ENCODE data around the gene HOXB8.

Gene HOXB8

GRCh38 chr17:48567646-48568354 is 47.3 kb downstream of the HOXB8 start:
- DNase-seq (ENCODE audit: low spot score) = no peak

- no peak for DNase-seq (ENCODE audit: low spot score)
These were observed 47.9 kb downstream of the HOXB8 start for GRCh38 chr17:48567209-48567608.

GRCh38 chr17:48566717-48567116 is 48.4 kb downstream of the HOXB8 start:
- no peak for DNase-seq (ENCODE audit: low spot score)

GRCh38 chr17:48565925-48566710 is 49.0 kb downstream of the HOXB8 start:
- DNase-seq (ENCODE audit: low spot score) = no peak

GRCh38 chr17:48565022-48565554 is 50.0 kb downstream of the HOXB8 start:
- no peak for DNase-seq (ENCODE audit: low spot score)

GRCh38 chr17:48564188-48565021 is 50.7 kb downstream of the HOXB8 start:
- DNase-seq (ENCODE audit: low spot score) = no peak

- DNase-seq (ENCODE audit: low spot score) = no peak
These were observed 51.3 kb downstream of the HOXB8 start for GRCh38 chr17:48563867-48564187.

GRCh38 chr17:48563385-48563838 is 51.7 kb downstream of the HOXB8 start:
- no peak for DNase-seq (ENCODE audit: low spot score)

- no peak for DNase-seq (ENCODE audit: low spot score)
These were observed 52.2 kb downstream of the HOXB8 start for GRCh38 chr17:48562934-48563333.
